Measurements from ENCODE around the gene SHCBP1L.

DNA sequence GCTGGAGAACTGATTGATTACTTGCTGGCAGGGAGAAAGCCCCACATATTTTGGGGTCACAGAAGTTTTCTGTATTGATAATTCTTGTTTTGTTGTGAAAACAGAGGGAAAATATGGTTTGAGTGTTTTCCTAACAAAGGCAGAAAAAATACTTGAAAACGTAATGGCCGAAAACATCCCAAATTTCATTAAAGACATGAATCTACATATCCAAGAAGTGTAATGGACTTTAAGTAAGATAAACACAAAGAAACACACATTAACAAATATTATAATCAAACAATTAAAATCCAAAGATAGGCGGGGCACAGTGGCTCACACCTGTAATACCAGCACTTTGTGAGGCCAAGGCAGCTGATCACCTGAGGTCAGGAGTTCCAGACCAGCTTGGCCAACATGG, 39.6 kb downstream of the SHCBP1L start:
- no peak for TF ChIP-seq POLR2AphosphoS5 (IDR thresholded peaks at IDR 0.05)
- TF ChIP-seq, protein P1, sequence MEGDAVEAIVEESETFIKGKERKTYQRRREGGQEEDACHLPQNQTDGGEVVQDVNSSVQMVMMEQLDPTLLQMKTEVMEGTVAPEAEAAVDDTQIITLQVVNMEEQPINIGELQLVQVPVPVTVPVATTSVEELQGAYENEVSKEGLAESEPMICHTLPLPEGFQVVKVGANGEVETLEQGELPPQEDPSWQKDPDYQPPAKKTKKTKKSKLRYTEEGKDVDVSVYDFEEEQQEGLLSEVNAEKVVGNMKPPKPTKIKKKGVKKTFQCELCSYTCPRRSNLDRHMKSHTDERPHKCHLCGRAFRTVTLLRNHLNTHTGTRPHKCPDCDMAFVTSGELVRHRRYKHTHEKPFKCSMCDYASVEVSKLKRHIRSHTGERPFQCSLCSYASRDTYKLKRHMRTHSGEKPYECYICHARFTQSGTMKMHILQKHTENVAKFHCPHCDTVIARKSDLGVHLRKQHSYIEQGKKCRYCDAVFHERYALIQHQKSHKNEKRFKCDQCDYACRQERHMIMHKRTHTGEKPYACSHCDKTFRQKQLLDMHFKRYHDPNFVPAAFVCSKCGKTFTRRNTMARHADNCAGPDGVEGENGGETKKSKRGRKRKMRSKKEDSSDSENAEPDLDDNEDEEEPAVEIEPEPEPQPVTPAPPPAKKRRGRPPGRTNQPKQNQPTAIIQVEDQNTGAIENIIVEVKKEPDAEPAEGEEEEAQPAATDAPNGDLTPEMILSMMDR (IDR thresholded peaks at IDR 0.05) = no peak

Measured in breast epithelium (tissue), 3 donors.